GM23338 (cell line): ENCODE results near the gene KCNH4. TPM values are rescaled to one million over a fixed set of nuclear protein-coding genes. Genes with fewer than 3 reads are reported as not detected.

Experiments used
- ATAC-seq: fragments of 200-7000 bp; cut with Tn5 transposase; 3 replicates; pipeline ENCODE4 v1.9.1; 2020
- DNase-seq: peaks from one replicate; pipeline ENCODE4 v3.0.0-alpha.2; 2015; ENCODE audit warnings: low spot score
- H2AFZ ChIP-seq: fragments of 200-600 bp; sonication (generic); 2 replicates; pipeline ENCODE4 v1.8.0; 2016; ENCODE audit warnings: antibody characterized with exemption, mild to moderate bottlenecking, moderate library complexity
- H3F3A ChIP-seq: fragments of 200-600 bp; sonication (generic); replicated peaks from 2 replicates; pipeline ENCODE4 v1.8.0; 2017; ENCODE audit warnings: antibody characterized with exemption, mixed run types, low read depth
- H3K27ac ChIP-seq: fragments of 200-600 bp; sonication (generic); 2 replicates; pipeline ENCODE4 v1.6.1; 2016; ENCODE audit warnings: low read depth
- H3K27me3 ChIP-seq: fragments of 200-600 bp; sonication (generic); 2 replicates; pipeline ENCODE4 v1.8.0; 2016; ENCODE audit warnings: mild to moderate bottlenecking, mixed run types, moderate library complexity; ENCODE audit not compliant: insufficient read depth
- H3K36me3 ChIP-seq: fragments of 200-600 bp; sonication (generic); 2 replicates; pipeline ENCODE4 v1.8.0; 2016; ENCODE audit warnings: mild to moderate bottlenecking; ENCODE audit not compliant: insufficient read depth
- H3K4me1 ChIP-seq: fragments of 200-600 bp; sonication (generic); 2 replicates; pipeline ENCODE4 v1.8.0; 2016; ENCODE audit warnings: mild to moderate bottlenecking, moderate library complexity; ENCODE audit not compliant: insufficient read depth
- H3K4me2 ChIP-seq: fragments of 200-600 bp; sonication (generic); 2 replicates; pipeline ENCODE4 v1.7.1; 2017; ENCODE audit warnings: mixed run types
- H3K4me3 ChIP-seq: fragments of 200-600 bp; sonication (generic); 2 replicates; pipeline ENCODE4 v1.6.1; 2016; ENCODE audit warnings: mixed run types
- H3K79me2 ChIP-seq: fragments of 200-600 bp; sonication (generic); replicated peaks from 2 replicates; pipeline ENCODE4 v1.8.0; 2017; ENCODE audit warnings: mild to moderate bottlenecking; ENCODE audit not compliant: insufficient read depth
- H3K9me2 ChIP-seq: fragments of 200-600 bp; sonication (generic); 2 replicates; pipeline ENCODE4 v1.8.0; 2017; ENCODE audit not compliant: insufficient read depth
- H4K20me1 ChIP-seq: fragments of 200-600 bp; sonication (generic); replicated peaks from 2 replicates; pipeline ENCODE4 v1.8.0; 2017; ENCODE audit warnings: mild to moderate bottlenecking; ENCODE audit not compliant: insufficient read depth
- H3K27ac Mint-ChIP-seq: 2 replicates; pipeline ENCODE4 v1.8.0; 2020; ENCODE audit warnings: inconsistent platforms, mild to moderate bottlenecking, moderate library complexity, mixed read lengths
- H3K27me3 Mint-ChIP-seq: 3 replicates; pipeline ENCODE4 v1.8.0; 2022; ENCODE audit warnings: low read depth, mild to moderate bottlenecking, moderate library complexity, mixed read lengths, inconsistent platforms; ENCODE audit not compliant: insufficient read depth, poor library complexity
- H3K36me3 Mint-ChIP-seq: 3 replicates; pipeline ENCODE4 v1.8.0; 2021; ENCODE audit warnings: low read depth, mild to moderate bottlenecking, inconsistent platforms, moderate library complexity, mixed read lengths
- H3K4me1 Mint-ChIP-seq: 3 replicates; pipeline ENCODE4 v1.8.0; 2020; ENCODE audit warnings: mild to moderate bottlenecking, inconsistent platforms, mixed read lengths
- H3K4me3 Mint-ChIP-seq: 3 replicates; pipeline ENCODE4 v1.8.0; 2021; ENCODE audit warnings: moderate library complexity, mild to moderate bottlenecking, inconsistent platforms, mixed read lengths
- H3K9me3 Mint-ChIP-seq: 3 replicates; pipeline ENCODE4 v1.8.0; 2020; ENCODE audit warnings: moderate library complexity, mild to moderate bottlenecking, inconsistent platforms, mixed read lengths
- EZH2 ChIP-seq: fragments of 200-600 bp; sonication (generic); IDR thresholded peaks from one replicate; pipeline ENCODE4 v1.8.0; 2017; ENCODE audit warnings: antibody characterized with exemption, mild to moderate bottlenecking, low read depth; ENCODE audit not compliant: unreplicated experiment
- EZH2phosphoT487 ChIP-seq: fragments of 200-600 bp; sonication (generic); IDR thresholded peaks from one replicate; pipeline ENCODE4 v1.8.1; 2018; ENCODE audit warnings: antibody characterized with exemption; ENCODE audit not compliant: unreplicated experiment
- NANOG ChIP-seq: IDR thresholded peaks from 2 replicates; pipeline ENCODE4 v1.6.1; 2016; ENCODE audit warnings: antibody characterized with exemption, borderline replicate concordance
- STAT1 ChIP-seq: IDR thresholded peaks from one replicate; pipeline ENCODE4 v1.6.1; 2016; ENCODE audit warnings: antibody characterized with exemption; ENCODE audit not compliant: unreplicated experiment
- polyA plus RNA-seq: library from polyadenylated mRNA; unstranded; fragments of >200 nt; fragmentation: Nextera tagmentation; extraction: Ambion mirVana; gene quantifications from 2 replicates; pipeline ENCODE4 v1.2.1, GENCODE V29; 2016
- total RNA-seq: library from RNA; depleted of rRNA; stranded (reverse); fragments of >200 nt; shearing (Covaris generic); gene quantifications from 2 replicates; pipeline ENCODE4 v1.2.3, GENCODE V29; 2014
- TF ChIP-seq, protein P1 (sequence below), 2 experiments: fragments of 200-600 bp in 1 of 2; sonication (generic) in 1 of 2; conservative IDR thresholded peaks; 2 replicates each; pipeline versions ENCODE4 v1.5.1 to v1.6.1; 2016 to 2017; ENCODE audit warnings: antibody characterized with exemption in 2 of 2, low read depth in 2 of 2, mild to moderate bottlenecking in 2 of 2, moderate library complexity in 1 of 2
- TF ChIP-seq, protein P2 (sequence below): IDR thresholded peaks from 2 replicates; pipeline ENCODE4 v1.6.1; 2016; ENCODE audit warnings: antibody characterized with exemption

KCNH4 gene
- total and polyA plus RNA-seq, 2 experiments from 2014 or later = 0.08 to 0.49 TPM

DNA sequence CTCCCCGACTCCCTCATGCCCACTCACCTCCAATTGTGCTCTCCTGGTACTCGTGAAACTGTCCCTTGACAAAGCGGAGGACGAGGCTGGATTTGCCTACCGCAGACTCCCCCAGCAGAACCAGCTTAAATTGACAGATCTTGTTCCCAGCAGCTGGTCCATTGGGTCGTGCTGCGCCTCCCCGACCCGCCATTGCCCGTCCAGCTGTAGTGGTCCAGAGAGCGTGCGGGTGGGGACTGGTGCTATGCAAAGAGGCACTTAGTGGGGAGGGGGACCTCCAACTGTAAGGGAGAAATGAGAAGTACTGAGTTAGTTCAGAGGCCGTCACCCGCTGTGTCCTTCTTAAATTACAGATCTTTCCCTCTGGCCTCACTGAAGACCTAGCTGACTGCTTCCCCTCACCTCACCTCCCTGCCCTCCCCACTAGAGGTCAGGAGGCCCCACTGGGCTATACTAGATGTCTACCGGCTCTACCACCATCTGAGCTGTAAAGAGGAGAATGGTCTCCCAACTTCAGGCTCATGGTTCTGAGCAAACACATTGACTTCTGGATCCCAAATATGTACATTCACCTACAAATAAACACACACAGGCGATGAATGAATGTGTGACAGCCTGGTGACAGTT lies 50.5 kb downstream of the KCNH4 start:
- H2AFZ ChIP-seq = no peak overlapping the region
- H3K4me1 Mint-ChIP-seq = peaks cover 21% of the 10 kb centered on the region
- H4K20me1 ChIP-seq = peaks cover 12% of the 10 kb centered on the region
- H3K27ac ChIP-seq = 0 out of 2 replicates have a peak overlapping the region, but pooled peaks have one; percentile 14
- peaks cover 39% of the 10 kb centered on the region for H3K79me2 ChIP-seq
- no peaks in the 10 kb centered on the region for H3K27me3 ChIP-seq
- H3F3A ChIP-seq = 0 out of 2 replicates have a peak, but pooled peaks cover 3% of the 10 kb centered on the region
- TF ChIP-seq, protein P1, sequence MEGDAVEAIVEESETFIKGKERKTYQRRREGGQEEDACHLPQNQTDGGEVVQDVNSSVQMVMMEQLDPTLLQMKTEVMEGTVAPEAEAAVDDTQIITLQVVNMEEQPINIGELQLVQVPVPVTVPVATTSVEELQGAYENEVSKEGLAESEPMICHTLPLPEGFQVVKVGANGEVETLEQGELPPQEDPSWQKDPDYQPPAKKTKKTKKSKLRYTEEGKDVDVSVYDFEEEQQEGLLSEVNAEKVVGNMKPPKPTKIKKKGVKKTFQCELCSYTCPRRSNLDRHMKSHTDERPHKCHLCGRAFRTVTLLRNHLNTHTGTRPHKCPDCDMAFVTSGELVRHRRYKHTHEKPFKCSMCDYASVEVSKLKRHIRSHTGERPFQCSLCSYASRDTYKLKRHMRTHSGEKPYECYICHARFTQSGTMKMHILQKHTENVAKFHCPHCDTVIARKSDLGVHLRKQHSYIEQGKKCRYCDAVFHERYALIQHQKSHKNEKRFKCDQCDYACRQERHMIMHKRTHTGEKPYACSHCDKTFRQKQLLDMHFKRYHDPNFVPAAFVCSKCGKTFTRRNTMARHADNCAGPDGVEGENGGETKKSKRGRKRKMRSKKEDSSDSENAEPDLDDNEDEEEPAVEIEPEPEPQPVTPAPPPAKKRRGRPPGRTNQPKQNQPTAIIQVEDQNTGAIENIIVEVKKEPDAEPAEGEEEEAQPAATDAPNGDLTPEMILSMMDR (conservative IDR thresholded peaks at IDR 0.05; ENCODE audit: low read depth in 2 of 2) = peak; percentile 27 to 36; a peak in 3 of 4 replicates
- TF ChIP-seq NANOG = no peak
- no peak overlapping the region for H3K4me3 ChIP-seq
- ATAC-seq = peak; percentile 79
- H3K27ac Mint-ChIP-seq = no peak overlapping the region
- peaks cover 3% of the 10 kb centered on the region for H3K36me3 ChIP-seq
- no peak overlapping the region for H3K4me2 ChIP-seq
- H3K9me3 Mint-ChIP-seq = no peaks in the 10 kb centered on the region; the same call in 2 of the 3 replicates
- H3K4me3 Mint-ChIP-seq = no peak overlapping the region
- DNase-seq = peak; percentile 25
- peaks cover 51% of the 10 kb centered on the region for H3K36me3 Mint-ChIP-seq
- H3K9me2 ChIP-seq = no peaks in the 10 kb centered on the region
- H3K4me1 ChIP-seq = 0 out of 2 replicates have a peak, but pooled peaks cover 2% of the 10 kb centered on the region
- peaks cover 13% of the 10 kb centered on the region for H3K27me3 Mint-ChIP-seq

DNA sequence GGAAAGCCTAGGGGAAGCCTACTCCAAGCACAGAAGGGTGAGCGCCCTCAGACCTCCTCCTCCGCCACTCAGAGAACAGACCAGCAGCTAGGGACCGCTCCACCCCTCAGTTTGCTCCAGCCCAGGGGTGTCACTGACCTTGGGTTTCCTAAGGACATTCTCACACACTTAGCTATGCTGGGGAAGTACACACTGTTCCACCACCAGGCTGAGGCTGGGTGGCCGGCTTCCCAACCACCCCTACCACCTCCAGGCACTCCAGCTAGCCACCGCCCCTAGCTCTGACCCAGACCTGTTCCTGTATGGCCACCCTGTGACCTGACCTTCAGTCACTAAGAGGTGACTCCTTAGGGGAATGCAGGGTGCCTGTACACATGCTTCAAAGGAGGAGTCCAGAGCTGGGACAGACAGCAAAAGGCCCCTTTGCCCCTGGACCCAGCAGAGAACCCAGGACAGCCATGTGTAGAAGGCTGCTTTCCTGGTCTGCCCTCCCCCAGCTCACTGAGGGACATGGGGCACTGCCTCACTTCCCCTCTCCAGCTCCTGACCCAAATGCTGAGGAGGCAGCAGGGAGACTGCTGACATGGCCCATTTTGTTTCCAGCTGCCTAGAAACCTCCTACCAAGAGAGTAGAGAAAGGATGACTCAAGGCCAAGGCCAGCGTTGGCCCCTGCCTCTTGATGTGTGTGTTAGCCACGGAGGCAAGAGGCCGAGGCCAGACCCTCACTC lies 51.7 kb downstream of the KCNH4 start:
- Histone ChIP-seq H3K4me3 (no peak overlapping the region), H3K27me3 (no peaks in the 10 kb centered on the region), H3K27ac (no peak overlapping the region), H3K4me1 (0 out of 2 replicates have a peak, but pooled peaks cover 2% of the 10 kb centered on the region), H2AFZ (no peak overlapping the region), H3K9me2 (no peaks in the 10 kb centered on the region), H3K79me2 (peaks cover 28% of the 10 kb centered on the region), H3K36me3 (peaks cover 3% of the 10 kb centered on the region), H3K4me2 (no peak overlapping the region), H3F3A (no peaks in the 10 kb centered on the region), H4K20me1 (peaks cover 4% of the 10 kb centered on the region)
- Mint-ChIP-seq H3K9me3 (no peaks in the 10 kb centered on the region; the same call in 2 of the 3 replicates), H3K4me1 (peaks cover 19% of the 10 kb centered on the region), H3K4me3 (no peak overlapping the region), H3K27ac (no peak overlapping the region), H3K36me3 (peaks cover 60% of the 10 kb centered on the region), H3K27me3 (peaks cover 13% of the 10 kb centered on the region)
- no peak for DNase-seq
- TF ChIP-seq, protein P1 (conservative IDR thresholded peaks at IDR 0.05; ENCODE audit: low read depth in 2 of 2) = no peak
- TF ChIP-seq EZH2phosphoT487 (no peak), STAT1 (no peak), NANOG (no peak), EZH2 (no peak)
- TF ChIP-seq, protein P2, sequence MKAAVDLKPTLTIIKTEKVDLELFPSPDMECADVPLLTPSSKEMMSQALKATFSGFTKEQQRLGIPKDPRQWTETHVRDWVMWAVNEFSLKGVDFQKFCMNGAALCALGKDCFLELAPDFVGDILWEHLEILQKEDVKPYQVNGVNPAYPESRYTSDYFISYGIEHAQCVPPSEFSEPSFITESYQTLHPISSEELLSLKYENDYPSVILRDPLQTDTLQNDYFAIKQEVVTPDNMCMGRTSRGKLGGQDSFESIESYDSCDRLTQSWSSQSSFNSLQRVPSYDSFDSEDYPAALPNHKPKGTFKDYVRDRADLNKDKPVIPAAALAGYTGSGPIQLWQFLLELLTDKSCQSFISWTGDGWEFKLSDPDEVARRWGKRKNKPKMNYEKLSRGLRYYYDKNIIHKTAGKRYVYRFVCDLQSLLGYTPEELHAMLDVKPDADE = no peak
- no peak for ATAC-seq
